ENCODE data around the gene HEMGN. TPM values are rescaled to one million over a fixed set of nuclear protein-coding genes. Genes with fewer than 3 reads are reported as not detected.

Gene HEMGN
- total and polyA plus RNA-seq, 2 donors (not counting 1 experiment from before 2014, with no cell fraction given), result 0.06 TPM; not detected in 1

GRCh38 chr9:97966493-97966892 is 28.5 kb upstream of the HEMGN start:
- peaks cover 13% of the 10 kb centered on the region for H3K27me3 Mint-ChIP-seq
- H3K27ac Mint-ChIP-seq, result no peak overlapping the region
- no peak for ATAC-seq (ENCODE audit: low read depth)
- H3K4me3 Mint-ChIP-seq, result no peak overlapping the region
- no peak for TF ChIP-seq EZH2 (IDR thresholded peaks at IDR 0.05; ENCODE audit: borderline replicate concordance, insufficient read depth, low read depth, low read length, poor library complexity, severe bottlenecking)
- Histone ChIP-seq H3K79me2 (ENCODE audit: control insufficient read depth, insufficient read depth, low read length) (no peaks in the 10 kb centered on the region), H4K20me1 (ENCODE audit: control insufficient read depth, insufficient read depth, low read length, poor library complexity, severe bottlenecking) (no peaks in the 10 kb centered on the region), H3K4me3 (ENCODE audit: control extremely low read depth in 1 of 5, extremely low read depth in 1 of 5, insufficient read depth in 1 of 5, low read depth in 2 of 5, low read length in 4 of 5) (no peak overlapping the region), H3K27ac (ENCODE audit: low read length in 2 of 2) (no peak overlapping the region), H3K36me3 (replicated peaks in 1 of 2; ENCODE audit: control extremely low read depth in 1 of 2, control insufficient read depth in 1 of 2, extremely low read depth in 1 of 2, insufficient read depth in 2 of 2, low read length in 1 of 2) (no peaks in the 10 kb centered on the region), H2AFZ (ENCODE audit: insufficient read depth, low read depth, low read length, poor library complexity, severe bottlenecking) (no peak overlapping the region), H3K4me2 (replicated peaks; ENCODE audit: low read depth, low read length, poor library complexity, severe bottlenecking) (no peak overlapping the region), H3K9ac (ENCODE audit: low read length) (no peak overlapping the region), H3K4me1 (ENCODE audit: control insufficient read depth in 2 of 2, insufficient read depth in 2 of 2, low read length in 2 of 2) (no peaks in the 10 kb centered on the region), H3K9me3 (ENCODE audit: control extremely low read depth in 1 of 3, control insufficient read depth in 2 of 3, insufficient read depth in 1 of 3, low read length in 2 of 3) (no peaks in the 10 kb centered on the region), H3K27me3 (replicated peaks in 1 of 4; ENCODE audit: control extremely low read depth in 1 of 4, control insufficient read depth in 3 of 4, insufficient read depth in 4 of 4, low read length in 3 of 4) (peaks cover 0 to 6% (median 2%) of the 10 kb centered on the region in 4 experiments)
- ChIA-PET CTCF (no interaction called here), POLR2A (interaction anchor here (0.6 kb wide), 1 partner anchor 24 kb away, joined by 16 read pairs; no protein-coding TSS in a partner anchor)
- intact Hi-C loops (cut with micrococcal nuclease), result no loop called here
- no peaks in the 10 kb centered on the region for H3K4me1 Mint-ChIP-seq
- DNase-seq, result no peak
- H3K9me3 Mint-ChIP-seq (ENCODE audit: insufficient read depth), result no peaks in the 10 kb centered on the region
- 0% methylated on average over 1 of the region's 1 CpG for WGBS (ENCODE audit: insufficient coverage)

GRCh38 chr9:97964901-97965300 is 26.9 kb upstream of the HEMGN start:
- intact Hi-C loops (cut with micrococcal nuclease), result no loop called here
- Histone ChIP-seq H3K79me2 (ENCODE audit: control insufficient read depth, insufficient read depth, low read length) (no peaks in the 10 kb centered on the region), H4K20me1 (ENCODE audit: control insufficient read depth, insufficient read depth, low read length, poor library complexity, severe bottlenecking) (no peaks in the 10 kb centered on the region), H3K9me3 (ENCODE audit: control extremely low read depth in 1 of 3, control insufficient read depth in 2 of 3, insufficient read depth in 1 of 3, low read length in 2 of 3) (no peaks in the 10 kb centered on the region), H3K27ac (ENCODE audit: low read length in 2 of 2) (no peak overlapping the region), H3K27me3 (replicated peaks in 1 of 4; ENCODE audit: control extremely low read depth in 1 of 4, control insufficient read depth in 3 of 4, insufficient read depth in 4 of 4, low read length in 3 of 4) (peaks cover 0 to 6% (median 2%) of the 10 kb centered on the region in 4 experiments), H3K36me3 (replicated peaks in 1 of 2; ENCODE audit: control extremely low read depth in 1 of 2, control insufficient read depth in 1 of 2, extremely low read depth in 1 of 2, insufficient read depth in 2 of 2, low read length in 1 of 2) (no peaks in the 10 kb centered on the region), H3K4me1 (ENCODE audit: control insufficient read depth in 2 of 2, insufficient read depth in 2 of 2, low read length in 2 of 2) (no peaks in the 10 kb centered on the region), H3K4me3 (ENCODE audit: control extremely low read depth in 1 of 5, extremely low read depth in 1 of 5, insufficient read depth in 1 of 5, low read depth in 2 of 5, low read length in 4 of 5) (no peak overlapping the region), H2AFZ (ENCODE audit: insufficient read depth, low read depth, low read length, poor library complexity, severe bottlenecking) (no peak overlapping the region), H3K9ac (ENCODE audit: low read length) (no peak overlapping the region), H3K4me2 (replicated peaks; ENCODE audit: low read depth, low read length, poor library complexity, severe bottlenecking) (no peak overlapping the region)
- ChIA-PET POLR2A (no interaction called here), CTCF (no interaction called here)
- Mint-ChIP-seq H3K27ac (no peak overlapping the region), H3K27me3 (peaks cover 7% of the 10 kb centered on the region), H3K4me3 (no peak overlapping the region), H3K9me3 (ENCODE audit: insufficient read depth) (no peaks in the 10 kb centered on the region), H3K4me1 (no peaks in the 10 kb centered on the region)
- ATAC-seq (ENCODE audit: low read depth) (no peak), DNase-seq (no peak)
- TF ChIP-seq CTCF (IDR thresholded peaks at IDR 0.05) (no peak), EZH2 (IDR thresholded peaks at IDR 0.05; ENCODE audit: borderline replicate concordance, insufficient read depth, low read depth, low read length, poor library complexity, severe bottlenecking) (no peak)
